GM19025 (cell line): ENCODE results near the gene PTPRG.
"Not testable (repeated sequence)": the region's sequence is repeated elsewhere in the genome, so short reads cannot be mapped to it uniquely, and the experiment has no call there.

ENCODE experiments used
- ATAC-seq: cut with Tn5 transposase; IDR thresholded peaks from one replicate; pipeline ENCODE4 v1.9.1; 2021; ENCODE audit warnings: mild to moderate bottlenecking, low read depth, moderate library complexity; ENCODE audit not compliant: unreplicated experiment

Gene PTPRG

DNA sequence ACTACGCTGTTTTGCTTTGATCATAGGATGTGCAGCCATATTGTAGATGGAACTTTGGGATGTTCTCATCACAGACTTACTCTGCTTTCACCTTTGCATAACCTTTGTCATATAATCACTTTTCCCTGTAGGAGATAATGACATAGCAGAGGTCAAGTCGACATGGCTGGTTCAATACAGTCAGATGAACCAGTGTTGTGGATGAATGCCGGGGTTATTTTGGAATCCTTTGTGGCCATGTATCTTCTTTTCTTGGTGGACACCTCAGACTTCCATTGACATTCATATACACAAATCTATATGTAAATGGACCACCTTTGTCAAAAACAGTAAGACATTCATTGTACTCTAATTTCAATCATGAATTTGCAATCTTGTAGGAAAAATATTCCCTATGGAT, 180.2 kb downstream of the PTPRG start:
- ATAC-seq, result no peak

GRCh38 chr3:61742006-61742405, 180.6 kb downstream of the PTPRG start:
- no peak for ATAC-seq

DNA sequence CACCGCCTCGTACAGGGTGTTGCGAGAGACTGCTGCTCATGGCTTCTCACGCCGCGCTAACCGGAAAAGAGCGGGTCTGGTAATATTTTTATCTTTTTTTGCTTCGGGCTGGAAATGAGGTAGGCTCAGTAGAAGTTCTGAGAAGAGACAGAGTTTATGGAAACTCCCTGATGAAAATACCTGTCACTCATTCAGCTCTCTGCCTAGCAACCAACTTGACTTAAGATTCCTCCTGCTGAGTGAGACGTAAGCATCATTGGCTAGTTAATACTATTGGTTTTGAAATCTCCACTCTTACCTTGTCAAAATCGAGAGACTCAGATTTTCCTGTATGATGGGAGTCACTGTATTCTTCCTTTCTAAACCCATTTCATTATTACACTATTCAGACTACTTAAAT, 181.7 kb downstream of the PTPRG start:
- ATAC-seq, result no peak

DNA sequence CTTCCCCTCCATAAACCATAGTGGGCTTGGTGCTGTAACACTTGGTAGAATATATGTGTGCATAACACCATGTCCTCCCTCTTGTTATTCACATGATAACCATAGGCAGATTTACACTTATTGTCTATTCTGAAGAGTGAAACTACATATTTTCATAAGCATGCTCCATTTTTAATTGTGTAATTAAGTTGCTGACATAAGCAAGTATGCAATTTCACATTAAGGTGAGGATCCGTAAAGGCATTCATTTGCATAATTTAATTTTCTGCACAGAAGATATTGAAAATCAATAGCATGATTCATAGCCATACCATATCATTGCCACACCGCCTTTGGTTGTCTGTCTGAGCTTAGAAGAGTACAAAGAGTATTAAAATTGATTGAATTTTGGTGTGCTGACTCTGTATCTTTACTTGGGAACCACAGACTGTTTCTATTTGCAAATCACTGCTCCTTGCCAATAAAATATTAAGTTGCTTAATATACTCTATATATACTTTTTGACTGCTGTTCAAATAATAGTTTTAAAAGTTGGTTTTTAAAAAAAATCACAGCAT, 182.4 kb downstream of the PTPRG start:
- no peak for ATAC-seq

DNA sequence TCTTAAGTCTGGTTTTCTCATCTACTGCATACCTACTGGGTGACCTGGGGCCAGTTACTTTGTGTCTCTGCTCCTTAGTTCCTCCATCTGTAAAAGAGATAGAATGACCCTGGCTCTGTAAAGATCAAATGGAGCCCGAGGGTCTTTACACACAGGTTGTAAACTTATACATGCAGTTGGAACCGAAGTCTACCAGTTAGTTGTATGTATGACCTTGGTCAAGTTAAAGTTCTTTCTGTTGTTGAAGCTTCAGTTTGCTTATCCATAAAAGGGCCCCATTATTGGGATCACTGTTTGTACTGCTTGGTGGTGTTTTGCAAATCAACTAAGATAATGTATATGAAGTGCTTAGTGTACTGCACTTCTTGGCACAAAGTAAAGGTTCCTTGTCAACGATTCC, 186.9 kb downstream of the PTPRG start:
- no peak for ATAC-seq

GRCh38 chr3:61750766-61751165, 189.4 kb downstream of the PTPRG start:
- no peak for ATAC-seq

DNA sequence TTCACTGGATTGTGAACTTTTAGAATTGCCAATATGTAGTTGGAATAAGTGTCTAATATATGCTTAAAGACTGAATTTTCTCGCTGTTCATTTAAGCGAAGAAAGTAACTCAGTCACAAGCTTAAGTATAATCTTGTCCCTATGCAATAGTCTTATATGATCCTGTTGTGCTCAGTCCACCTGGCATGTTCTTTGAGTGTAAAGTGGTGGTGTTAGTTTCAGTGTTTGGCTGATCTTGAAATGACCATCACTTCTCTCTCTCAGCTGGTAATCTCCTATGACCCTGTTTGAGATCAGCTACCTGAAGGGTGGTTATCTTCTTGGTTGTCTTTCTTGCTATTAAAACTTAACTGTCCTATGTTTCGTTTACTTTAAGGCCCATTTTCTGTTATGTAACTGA, 197.5 kb downstream of the PTPRG start:
- ATAC-seq, result no peak

GRCh38 chr3:61760783-61761182, 199.4 kb downstream of the PTPRG start:
- not testable (repeated sequence) for ATAC-seq

GRCh38 chr3:61761694-61762430, 200.5 kb downstream of the PTPRG start:
- ATAC-seq, result no peak

- no peak for ATAC-seq
Measured at GRCh38 chr3:61765157-61765876, 203.9 kb downstream of the PTPRG start.

DNA sequence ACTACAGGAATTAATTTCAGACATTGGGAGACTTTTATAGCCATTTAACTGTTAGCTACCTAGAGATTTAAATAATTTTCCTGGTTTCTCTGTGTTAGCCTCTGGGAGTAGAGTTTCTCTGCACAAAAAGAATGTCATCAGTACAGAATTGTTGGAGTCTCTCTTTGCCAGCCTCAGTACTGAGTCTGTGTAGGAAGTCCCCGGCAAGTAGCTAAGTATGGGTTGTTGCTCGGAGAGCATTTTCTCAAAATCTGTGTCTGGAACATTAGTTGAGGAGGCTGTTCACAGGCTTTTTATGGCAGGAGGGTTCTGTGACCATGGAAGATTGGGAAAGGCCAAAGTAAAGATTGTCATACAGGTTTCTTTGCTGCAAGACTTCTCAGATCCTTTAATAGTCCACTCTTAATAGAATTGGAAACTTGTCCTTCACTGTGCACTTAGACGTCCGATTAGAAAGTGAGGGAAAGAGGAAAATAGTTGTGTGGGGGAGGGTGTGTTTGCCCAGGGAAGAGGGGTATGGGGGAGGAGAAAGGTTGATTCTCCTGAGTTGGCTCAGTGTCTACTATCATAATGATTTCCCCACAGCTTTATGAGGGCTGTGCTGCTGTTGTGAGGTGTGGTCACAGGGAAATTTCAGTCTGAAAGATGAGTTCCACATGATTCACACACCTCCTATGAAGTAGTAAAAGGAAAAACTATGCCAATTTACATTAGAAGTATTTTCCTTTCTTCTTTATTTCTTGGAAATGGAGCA, 207.1 kb downstream of the PTPRG start:
- ATAC-seq, result no peak

DNA sequence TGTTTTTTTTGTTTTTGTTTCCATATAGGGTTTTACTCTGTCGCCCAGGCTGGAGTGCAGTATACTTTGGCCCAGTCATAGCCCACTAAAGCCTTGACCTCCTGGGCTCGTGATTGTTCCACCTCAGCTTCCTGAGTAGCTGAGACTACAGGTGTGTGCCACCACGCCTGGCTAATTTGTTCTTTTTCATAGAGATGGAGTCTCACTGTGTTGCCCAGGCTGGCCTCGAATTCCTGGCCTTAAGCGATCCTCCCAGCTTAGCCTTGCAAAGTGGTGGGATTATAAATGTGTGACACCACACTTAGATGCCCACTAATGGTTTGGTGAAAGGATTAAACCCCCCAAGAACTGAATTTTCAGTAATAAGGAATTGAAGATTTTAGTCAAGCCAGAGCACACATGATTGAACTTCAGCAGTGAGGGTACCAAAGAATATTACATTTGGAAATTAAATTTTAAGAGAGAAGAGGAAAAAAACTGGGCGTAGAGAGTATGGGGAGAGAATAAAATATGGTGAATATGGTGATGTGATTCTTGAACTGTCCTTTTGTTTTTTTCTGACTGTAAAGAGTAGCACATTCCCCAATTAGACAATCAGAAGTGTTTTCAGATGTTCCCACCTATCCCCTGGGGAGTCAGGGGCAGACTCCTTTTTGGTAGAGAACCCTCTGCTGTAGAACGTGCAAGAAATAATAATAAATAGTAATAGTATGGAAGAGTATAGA, 208.1 kb downstream of the PTPRG start:
- no peak for ATAC-seq

GRCh38 chr3:61771976-61772375, 210.6 kb downstream of the PTPRG start:
- no peak for ATAC-seq

DNA sequence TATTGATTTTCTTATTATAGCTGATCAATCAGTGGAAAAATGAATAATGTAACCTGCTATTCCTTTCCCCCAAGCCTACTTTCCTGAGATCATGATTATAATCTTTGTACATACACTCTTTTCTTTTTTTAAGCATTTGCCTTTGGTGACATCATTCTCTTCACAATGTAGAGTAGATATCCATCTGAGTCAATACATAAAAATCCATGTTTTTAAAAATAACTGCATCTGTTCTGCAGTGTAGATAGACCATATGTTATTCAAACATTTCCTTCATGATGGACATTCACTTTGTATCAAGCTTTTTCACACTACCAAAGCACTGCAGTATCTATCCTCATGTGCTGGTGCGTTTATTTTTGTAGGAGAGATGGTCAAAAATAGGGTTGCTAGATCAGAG, 211.1 kb downstream of the PTPRG start:
- no peak for ATAC-seq

DNA sequence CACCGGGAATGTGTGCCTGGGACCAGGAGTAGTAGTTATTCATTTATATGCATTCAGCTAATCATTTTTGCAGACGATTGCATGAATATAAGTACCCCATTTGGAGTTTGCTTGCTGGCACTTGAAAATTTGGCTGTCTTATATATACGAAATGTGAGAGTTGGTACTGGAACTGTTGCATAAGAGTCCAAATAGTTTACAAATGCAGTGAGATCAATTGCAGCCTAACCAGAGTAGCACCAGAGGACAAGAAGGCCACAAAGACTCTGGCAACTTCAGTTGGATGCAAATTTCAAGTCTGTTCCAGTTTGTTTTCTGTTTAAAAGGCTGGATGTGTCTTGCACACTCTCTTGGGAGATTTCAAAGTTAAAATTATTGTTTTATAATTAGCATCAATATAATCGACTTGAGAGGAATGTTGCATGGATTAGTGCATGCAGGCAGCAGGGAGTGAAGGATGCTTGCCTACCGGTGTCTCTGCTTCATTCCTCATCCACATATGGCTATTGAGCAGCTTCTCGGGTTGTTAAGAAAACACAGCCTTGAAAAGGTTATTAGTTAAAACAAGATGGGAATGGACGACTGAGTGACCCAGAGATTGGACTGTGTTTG, 213.0 kb downstream of the PTPRG start:
- no peak for ATAC-seq

DNA sequence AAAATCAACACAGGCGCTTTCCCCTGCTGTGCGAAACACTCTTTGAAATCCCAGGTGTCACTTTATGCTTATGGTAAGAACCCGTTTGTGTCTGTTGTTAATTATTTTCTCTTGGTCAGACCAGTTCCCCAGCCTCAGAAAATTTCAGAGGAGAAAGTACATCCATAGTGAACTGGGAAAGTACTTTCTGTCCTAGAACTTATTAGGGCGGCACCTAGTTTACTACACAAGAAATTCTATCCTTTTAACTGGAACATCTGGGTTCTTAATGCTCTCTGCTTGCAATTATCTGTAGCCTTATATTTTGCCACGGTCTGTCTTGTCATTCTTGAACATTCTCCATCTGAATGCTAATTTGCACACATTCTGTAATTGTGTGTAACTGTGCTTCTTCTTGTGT, 215.0 kb downstream of the PTPRG start:
- no peak for ATAC-seq

DNA sequence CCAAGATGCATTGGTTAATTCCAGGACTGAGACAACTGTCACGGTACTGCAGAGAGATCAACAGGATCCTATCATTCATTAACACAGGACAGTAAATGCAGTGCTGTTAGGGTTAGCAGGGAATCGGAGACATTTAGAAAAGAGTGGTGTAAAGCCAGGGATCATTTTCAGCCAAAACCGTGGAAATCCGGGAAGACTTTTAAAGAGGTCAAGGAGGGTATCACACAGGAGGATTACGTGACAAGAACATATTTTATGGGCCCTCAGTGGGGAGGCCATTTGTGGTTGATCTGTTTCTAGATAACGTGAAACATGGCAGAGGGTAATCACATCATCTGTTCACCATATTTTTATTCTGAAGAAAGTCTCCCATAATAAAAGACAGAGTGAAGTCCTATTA, 216.1 kb downstream of the PTPRG start:
- ATAC-seq, result no peak

DNA sequence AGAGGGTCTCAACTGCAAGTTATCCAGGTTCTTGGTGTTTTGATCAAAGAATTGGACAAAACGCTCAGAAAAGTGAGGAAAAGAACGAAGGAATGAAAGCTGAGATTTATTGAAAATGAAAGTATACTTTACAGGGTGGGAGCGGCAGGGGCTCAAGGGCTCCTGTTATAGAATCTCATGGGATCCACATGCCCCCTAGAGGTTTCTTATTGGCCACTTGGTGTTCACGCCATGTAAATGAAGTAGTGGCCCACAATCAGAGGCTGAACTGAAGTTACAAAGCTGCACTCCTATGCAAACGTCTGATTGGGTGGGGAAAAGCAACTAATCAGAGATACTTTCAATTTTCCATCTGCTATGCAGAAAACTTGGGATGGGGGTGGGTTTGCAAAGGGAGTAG, 216.7 kb downstream of the PTPRG start:
- no peak for ATAC-seq

- ATAC-seq, result no peak
Measured at GRCh38 chr3:61780016-61780415, 218.6 kb downstream of the PTPRG start.
